Gastroesophageal sphincter (tissue), 4 donors: ENCODE data around the gene CD7. TPM values are rescaled to one million over a fixed set of nuclear protein-coding genes. Genes with fewer than 3 reads are reported as not detected.
"Not testable (repeated sequence)": the region's sequence is repeated elsewhere in the genome, so short reads cannot be mapped to it uniquely, and the experiment has no call there.

ENCODE experiments used
- ATAC-seq: fragments of 150-250 bp; one replicate; pipeline ENCODE4 v1.9.1; 2016; ENCODE audit warnings: mild to moderate bottlenecking, moderate library complexity
- H3K27ac ChIP-seq, 4 donors: fragments of 200-600 bp; sonication (generic) in 3 of 4; 1 replicate in 3 of 4; 2 replicates in 1 of 4; pipeline ENCODE4 v1.5.1; 2016 to 2019
- H3K27me3 ChIP-seq: fragments of 200-600 bp; sonication (generic); one replicate; pipeline ENCODE4 v1.5.1; 2019
- H3K36me3 ChIP-seq, 2 donors: fragments of 200-600 bp; sonication (generic); one replicate each; pipeline ENCODE4 v1.5.1; 2019; ENCODE audit warnings: control low read depth in 1 of 2
- H3K4me1 ChIP-seq, 3 donors: fragments of 200-600 bp; sonication (generic); 1 replicate in 2 of 3; 2 replicates in 1 of 3; pipeline ENCODE4 v1.5.1; 2016 to 2019; ENCODE audit warnings: control low read depth in 2 of 3
- H3K4me3 ChIP-seq, 2 donors: fragments of 200-600 bp; sonication (generic); one replicate each; pipeline ENCODE4 v1.5.1; 2019; ENCODE audit warnings: mild to moderate bottlenecking in 1 of 2, moderate library complexity in 1 of 2
- H3K9me3 ChIP-seq, 3 donors: fragments of 200-600 bp; sonication (generic); one replicate each; pipeline ENCODE4 v1.5.1; 2017 to 2019; ENCODE audit warnings: control low read depth in 2 of 3
- CTCF ChIP-seq, 4 experiments: fragments of 200-600 bp in 2 of 4; fragments of 450-650 bp in 2 of 4; sonication (generic) in 1 of 4; IDR thresholded peaks; one replicate each; pipeline ENCODE4 v1.5.1; 2017 to 2019; ENCODE audit warnings: antibody characterized with exemption in 4 of 4, mild to moderate bottlenecking in 2 of 4, moderate library complexity in 2 of 4
- EP300 ChIP-seq: sonication (generic); formaldehyde crosslinking; IDR thresholded peaks from one replicate; pipeline ENCODE4 v1.6.1; 2017; ENCODE audit warnings: antibody characterized with exemption, mild to moderate bottlenecking
- POLR2A ChIP-seq, 2 donors: fragments of 450-650 bp; IDR thresholded peaks; one replicate each; pipeline ENCODE4 v1.6.1; 2017; ENCODE audit warnings: antibody characterized with exemption in 2 of 2, mild to moderate bottlenecking in 2 of 2, moderate library complexity in 1 of 2
- POLR2AphosphoS5 ChIP-seq: sonication (generic); formaldehyde crosslinking; IDR thresholded peaks from one replicate; pipeline ENCODE4 v1.6.1; 2017; ENCODE audit warnings: antibody characterized with exemption
- WGBS, 2 donors: methylation state at CpG; one replicate each; pipeline ENCODE4 v1.1.5; 2018; ENCODE audit warnings: low coverage in 1 of 2; 5-methylcytosine and 5-hydroxymethylcytosine counted together
- total RNA-seq, 4 donors: library from RNA; depleted of rRNA; stranded (reverse); fragments of >200 nt; gene quantifications; one replicate each; pipeline ENCODE4 v1.1.0, GENCODE V29; 2016

The CD7 gene
- total RNA-seq, 4 donors from 2014 or later, result 0.58 to 1.7 (median 0.94) TPM; not detected in 1

GRCh38 chr17:82350182-82351030 lies 33.0 kb upstream of the CD7 start:
- H3K27me3 ChIP-seq, result peaks cover 22% of the 10 kb centered on the region
- no peaks in the 10 kb centered on the region for H3K9me3 ChIP-seq
- peaks cover 0 to 11% (median 0%) of the 10 kb centered on the region in 3 donors for H3K4me1 ChIP-seq
- H3K4me3 ChIP-seq, result no peak overlapping the region
- H3K36me3 ChIP-seq, result no peaks in the 10 kb centered on the region
- no peak overlapping the region for H3K27ac ChIP-seq
- WGBS, 2 donors, result 89% methylated on average over 3 of the region's 28 CpGs; no CpG with 5 or more reads in 1 of the 2 donors
- no peak for TF ChIP-seq CTCF (IDR thresholded peaks at IDR 0.05)
- TF ChIP-seq EP300, result no peak
- no peak for TF ChIP-seq POLR2A (IDR thresholded peaks at IDR 0.05)
- ATAC-seq, result no peak

- Histone ChIP-seq H3K36me3 (no peaks in the 10 kb centered on the region), H3K4me3 (no peak overlapping the region), H3K9me3 (no peaks in the 10 kb centered on the region), H3K27me3 (peaks cover 22% of the 10 kb centered on the region), H3K4me1 (peaks cover 0 to 8% (median 0%) of the 10 kb centered on the region in 3 donors), H3K27ac (no peak overlapping the region)
- WGBS, 2 donors, result 18 to 40% methylated on average over 1 to 9 of the region's 11 CpGs
- ATAC-seq, result no peak
- TF ChIP-seq POLR2A (IDR thresholded peaks at IDR 0.05) (no peak), CTCF (IDR thresholded peaks at IDR 0.05) (no peak), EP300 (no peak), POLR2AphosphoS5 (no peak)
These were observed 31.9 kb upstream of the CD7 start for GRCh38 chr17:82349287-82349701.

GRCh38 chr17:82348866-82349265 lies 31.5 kb upstream of the CD7 start:
- Histone ChIP-seq H3K36me3 (no peaks in the 10 kb centered on the region), H3K27ac (no peak overlapping the region), H3K9me3 (no peaks in the 10 kb centered on the region), H3K4me1 (peaks cover 0 to 8% (median 0%) of the 10 kb centered on the region in 3 donors), H3K27me3 (peaks cover 22% of the 10 kb centered on the region), H3K4me3 (no peak overlapping the region)
- TF ChIP-seq CTCF (IDR thresholded peaks at IDR 0.05) (no peak), POLR2AphosphoS5 (no peak), POLR2A (IDR thresholded peaks at IDR 0.05) (no peak)
- no peak for ATAC-seq
- WGBS, 2 donors, result 24 to 30% methylated on average over 7 of the region's 11 CpGs

GRCh38 chr17:82348434-82348833 lies 31.0 kb upstream of the CD7 start:
- no peaks in the 10 kb centered on the region for H3K36me3 ChIP-seq
- H3K9me3 ChIP-seq, result no peaks in the 10 kb centered on the region
- no peak for ATAC-seq
- WGBS, 2 donors, result 44 to 52% methylated on average over 4 of the region's 9 CpGs
- no peak overlapping the region for H3K27ac ChIP-seq
- H3K27me3 ChIP-seq, result peaks cover 22% of the 10 kb centered on the region
- no peak for TF ChIP-seq CTCF (IDR thresholded peaks at IDR 0.05)
- TF ChIP-seq POLR2AphosphoS5, result no peak
- TF ChIP-seq EP300, result no peak
- TF ChIP-seq POLR2A (IDR thresholded peaks at IDR 0.05), result no peak
- H3K4me1 ChIP-seq, result peaks cover 0 to 8% (median 0%) of the 10 kb centered on the region in 3 donors
- no peak overlapping the region for H3K4me3 ChIP-seq

- not testable (repeated sequence) for ATAC-seq, H3K36me3 ChIP-seq, H3K9me3 ChIP-seq, H3K4me1 ChIP-seq, H3K4me3 ChIP-seq, H3K27ac ChIP-seq
- 74 to 78% methylated on average over 5 to 8 of the region's 11 CpGs for WGBS, 2 donors
- peaks cover 22% of the 10 kb centered on the region for H3K27me3 ChIP-seq
These were observed 30.6 kb upstream of the CD7 start for GRCh38 chr17:82347994-82348393.
